Ascending aorta (tissue), 2 donors: ENCODE data around the gene TOX2. TPM values are rescaled to one million over a fixed set of nuclear protein-coding genes. Genes with fewer than 3 reads are reported as not detected.

Experiments
- DNase-seq, 2 donors: peaks; one replicate each; pipeline ENCODE4 v3.0.0-alpha.2; 2019; ENCODE audit warnings: low spot score in 2 of 2
- H3K27ac ChIP-seq, 2 donors: fragments of 200-600 bp; sonication (generic); one replicate each; pipeline ENCODE4 v1.5.1; 2016 to 2017; ENCODE audit warnings: mild to moderate bottlenecking in 1 of 2
- H3K27me3 ChIP-seq: fragments of 200-600 bp; sonication (generic); one replicate; pipeline ENCODE4 v1.5.1; 2017
- H3K36me3 ChIP-seq, 2 donors: fragments of 200-600 bp; sonication (generic); one replicate each; pipeline ENCODE4 v1.5.1; 2016
- H3K4me1 ChIP-seq, 2 donors: fragments of 200-600 bp; sonication (generic); one replicate each; pipeline ENCODE4 v1.5.1; 2016 to 2017; ENCODE audit warnings: mild to moderate bottlenecking in 1 of 2
- H3K4me3 ChIP-seq, 2 donors: fragments of 200-600 bp; sonication (generic); one replicate each; pipeline ENCODE4 v1.5.1; 2016 to 2017; ENCODE audit warnings: mild to moderate bottlenecking in 1 of 2
- H3K9me3 ChIP-seq, 2 donors: fragments of 200-600 bp; sonication (generic); one replicate each; pipeline ENCODE4 v1.5.1; 2016
- CTCF ChIP-seq, 3 experiments: fragments of 200-600 bp in 2 of 3; fragments of 450-650 bp in 1 of 3; sonication (generic) in 2 of 3; IDR thresholded peaks; one replicate each; pipeline ENCODE4 v1.5.1; 2016 to 2019; ENCODE audit warnings: antibody characterized with exemption in 3 of 3, mild to moderate bottlenecking in 1 of 3, moderate library complexity in 1 of 3
- intact Hi-C: fragments of 100-400 bp; cut with DNase I; formaldehyde crosslinking; loops from one replicate; pipeline ENCODE4 v1.15.1; 2023
- total RNA-seq: library from RNA; depleted of rRNA; stranded (reverse); fragments of >200 nt; gene quantifications from one replicate; pipeline ENCODE4 v1.1.0, GENCODE V29; 2016

The TOX2 gene
- total RNA-seq, 1 donor from 2014 or later = 47.0 TPM

- DNase-seq = no peak
- Histone ChIP-seq H3K27me3 (no peaks in the 10 kb centered on the region), H3K27ac (no peak overlapping the region), H3K4me1 (peaks cover 0 to 3% of the 10 kb centered on the region in 2 donors), H3K9me3 (no peaks in the 10 kb centered on the region), H3K4me3 (no peak overlapping the region), H3K36me3 (no peaks in the 10 kb centered on the region)
- intact Hi-C loops = no loop called here
- no peak for TF ChIP-seq CTCF (IDR thresholded peaks at IDR 0.05)
Observed at GRCh38 chr20:43945391-43946205, 30.9 kb downstream of the TOX2 start.

- intact Hi-C loops = no loop called here
- H3K36me3 ChIP-seq = no peaks in the 10 kb centered on the region
- no peaks in the 10 kb centered on the region for H3K27me3 ChIP-seq
- H3K4me1 ChIP-seq = peaks cover 0 to 3% of the 10 kb centered on the region in 2 donors
- DNase-seq = no peak
- H3K4me3 ChIP-seq = no peak overlapping the region
- H3K9me3 ChIP-seq = no peaks in the 10 kb centered on the region
- TF ChIP-seq CTCF (IDR thresholded peaks at IDR 0.05) = no peak
- no peak overlapping the region for H3K27ac ChIP-seq
Observed at GRCh38 chr20:43946206-43946491, 31.5 kb downstream of the TOX2 start.

- Histone ChIP-seq H3K27ac (no peak overlapping the region), H3K4me3 (no peak overlapping the region), H3K27me3 (no peaks in the 10 kb centered on the region), H3K36me3 (no peaks in the 10 kb centered on the region), H3K9me3 (no peaks in the 10 kb centered on the region), H3K4me1 (peaks cover 0 to 3% of the 10 kb centered on the region in 2 donors)
- DNase-seq = no peak
- no peak for TF ChIP-seq CTCF (IDR thresholded peaks at IDR 0.05)
- intact Hi-C loops = no loop called here
Observed at GRCh38 chr20:43946659-43947315, 32.1 kb downstream of the TOX2 start.

- TF ChIP-seq CTCF (IDR thresholded peaks at IDR 0.05) = no peak
- Histone ChIP-seq H3K4me3 (no peak overlapping the region), H3K36me3 (no peaks in the 10 kb centered on the region), H3K9me3 (no peaks in the 10 kb centered on the region), H3K27ac (no peak overlapping the region), H3K4me1 (peaks cover 0 to 3% of the 10 kb centered on the region in 2 donors), H3K27me3 (no peaks in the 10 kb centered on the region)
- intact Hi-C loops = no loop called here
- no peak for DNase-seq
Observed at GRCh38 chr20:43947316-43947710, 32.7 kb downstream of the TOX2 start.

GRCh38 chr20:43948455-43948854, 33.8 kb downstream of the TOX2 start:
- TF ChIP-seq CTCF (IDR thresholded peaks at IDR 0.05) = no peak

More at GRCh38 chr20:43948455-43948854, 33.8 kb downstream of the TOX2 start:
- H3K27ac ChIP-seq = no peak overlapping the region
- no peak overlapping the region for H3K4me3 ChIP-seq
- H3K4me1 ChIP-seq = no peaks in the 10 kb centered on the region
- H3K9me3 ChIP-seq = no peaks in the 10 kb centered on the region
- no peak for DNase-seq
- intact Hi-C loops = no loop called here
- no peaks in the 10 kb centered on the region for H3K27me3 ChIP-seq
- H3K36me3 ChIP-seq = no peaks in the 10 kb centered on the region
